HL-60 (cell line): ENCODE measurements around the gene DNAJB4.

Experiments
- DNase-seq, 2 experiments: peaks; one replicate each; pipeline ENCODE4 v3.0.0-alpha.2; 2010 to 2020; ENCODE audit warnings: low read depth in 1 of 2, low spot score in 1 of 2
- H3K27ac ChIP-seq: fragments of 250-450 bp; sonication (Bioruptor Pico); replicated peaks from 2 replicates; pipeline ENCODE4 v1.5.1; 2020; ENCODE audit warnings: mild to moderate bottlenecking, moderate library complexity
- H3K27me3 ChIP-seq: fragments of 250-450 bp; sonication (Bioruptor Pico); 2 replicates; pipeline ENCODE4 v1.5.1; 2021; ENCODE audit warnings: mild to moderate bottlenecking, moderate library complexity; ENCODE audit not compliant: insufficient read depth, poor library complexity, severe bottlenecking
- H3K4me3 ChIP-seq: replicated peaks from 2 replicates; pipeline ENCODE4 v1.5.1; 2011; ENCODE audit warnings: mild to moderate bottlenecking, control low read depth, low read length; ENCODE audit not compliant: insufficient read depth
- CTCF ChIP-seq: IDR thresholded peaks from one replicate; pipeline ENCODE4 v1.5.1; 2011; ENCODE audit warnings: low read length, control low read depth, inconsistent platforms; ENCODE audit not compliant: insufficient read depth
- GABPA ChIP-seq: IDR thresholded peaks from 2 replicates; pipeline ENCODE4 v1.6.1; 2012; ENCODE audit warnings: low read depth
- POLR2AphosphoS5 ChIP-seq: IDR thresholded peaks from 2 replicates; pipeline ENCODE4 v1.6.1; 2012; ENCODE audit warnings: low read depth
- REST ChIP-seq: IDR thresholded peaks from 2 replicates; pipeline ENCODE4 v1.6.1; 2012; ENCODE audit warnings: low read depth; ENCODE audit not compliant: insufficient replicate concordance
- SPI1 ChIP-seq: IDR thresholded peaks from 2 replicates; pipeline ENCODE4 v1.6.1; 2012; ENCODE audit warnings: low read depth, mild to moderate bottlenecking, borderline replicate concordance
- long read RNA-seq: library from polyadenylated mRNA; unstranded; transcript quantifications from one replicate; pipeline ENCODE4 v2.0.0, GENCODE V29; 2020

DNAJB4 gene
- long read RNA-seq, transcript DNAJB4-201 (3 exons, 2,988 nt), result major isoform, 29 of 36 reads
- long read RNA-seq, partial matches to known transcripts, result 1 of 36 reads
- long read RNA-seq, other reads (novel, unspliced or antisense), result 2 of 36 reads

- Histone ChIP-seq H3K27ac (peak within 1 kb of the TSS; percentile 99), H3K4me3 (peak within 1 kb of the TSS; percentile 31), H3K27me3 (no peaks in the 10 kb centered on the region)
- peak; percentile 10; the same call in 1 of the 2 replicates for TF ChIP-seq POLR2AphosphoS5
- no peak for TF ChIP-seq GABPA
- no peak for TF ChIP-seq SPI1
- TF ChIP-seq REST, result no peak
- TF ChIP-seq CTCF, result no peak
- DNase-seq, result peak; percentile 90 to 91
Measured at GRCh38 chr1:78004719-78005447, at the start of gene DNAJB4. DNAJB4 (plus strand) TSS chr1:78004939; CDS start chr1:78005111, 172 bp downstream.

- H3K27me3 ChIP-seq, result no peaks in the 10 kb centered on the region
- H3K27ac ChIP-seq, result no peak overlapping the region
- TF ChIP-seq GABPA, result no peak
- TF ChIP-seq REST, result no peak
- no peak for DNase-seq
- no peak overlapping the region for H3K4me3 ChIP-seq
Measured at GRCh38 chr1:77955709-77956108, 49.0 kb upstream of the DNAJB4 start.

GRCh38 chr1:77956464-77956863 lies 48.3 kb upstream of the DNAJB4 start:
- H3K4me3 ChIP-seq, result no peak overlapping the region

More at GRCh38 chr1:77956464-77956863, 48.3 kb upstream of the DNAJB4 start:
- Histone ChIP-seq H3K27me3 (no peaks in the 10 kb centered on the region), H3K27ac (no peak overlapping the region)
- TF ChIP-seq REST (no peak), SPI1 (no peak), GABPA (no peak), CTCF (no peak), POLR2AphosphoS5 (no peak)
- DNase-seq, result no peak
